Measurements from ENCODE around the gene FREM2.

GRCh38 chr13:38767506-38768265 is 80.8 kb downstream of the FREM2 start:
- TF ChIP-seq SP2 (IDR thresholded peaks at IDR 0.05; ENCODE audit: extremely low read depth, low read depth, low read length, poor library complexity, severe bottlenecking) (no peak), CTCF (IDR thresholded peaks at IDR 0.05 in 2 of 3, conservative IDR thresholded peaks at IDR 0.05 in 1 of 3; ENCODE audit: insufficient read depth in 2 of 3, low read depth in 1 of 3, low read length in 3 of 3) (no peak), ZZZ3 (IDR thresholded peaks at IDR 0.05) (no peak), MED1 (CRISPR knock-in tag; IDR thresholded peaks at IDR 0.05; ENCODE audit: borderline replicate concordance) (no peak), SIRT6 (IDR thresholded peaks at IDR 0.05; ENCODE audit: low read depth, low read length) (no peak), MEF2D (tag; conservative IDR thresholded peaks at IDR 0.05; ENCODE audit: low read depth) (no peak), KLF1 (tag; IDR thresholded peaks at IDR 0.05) (no peak), ZNF12 (CRISPR knock-in tag; IDR thresholded peaks at IDR 0.05) (no peak), POLR3A (IDR thresholded peaks at IDR 0.05; ENCODE audit: borderline replicate concordance, extremely low read depth, insufficient read depth, insufficient read length) (no peak), ZNF75A (CRISPR knock-in tag; IDR thresholded peaks at IDR 0.05) (no peak), ELF1 (tag; IDR thresholded peaks at IDR 0.05) (no peak)
